Psoas muscle (tissue), 8 donors: ENCODE data around the gene PIP4P1. TPM values are rescaled to one million over a fixed set of nuclear protein-coding genes. Genes with fewer than 3 reads are reported as not detected.
A peak's percentile ranks its signal among the peaks of the same experiment; 100 is the strongest.

Experiments
- ATAC-seq, 4 donors: fragments of 200-7000 bp; cut with Tn5 transposase; one replicate each; pipeline ENCODE4 v1.9.1; 2020; ENCODE audit warnings: moderate library complexity in 3 of 4, mild to moderate bottlenecking in 2 of 4
- DNase-seq, 2 donors: peaks; one replicate each; pipeline ENCODE4 v3.0.0-alpha.2; 2020
- H3K27ac ChIP-seq: fragments of 200-600 bp; one replicate; pipeline ENCODE4 v1.8.0; 2022
- H3K27me3 ChIP-seq, 3 donors: fragments of 200-600 bp in 1 of 3; one replicate each; pipeline versions ENCODE4 v1.6.1 to v1.8.0; 2013 to 2022; ENCODE audit warnings: low read length in 2 of 3, mild to moderate bottlenecking in 2 of 3, moderate library complexity in 1 of 3; ENCODE audit not compliant: insufficient read depth in 3 of 3
- H3K36me3 ChIP-seq, 2 donors: fragments of 200-600 bp in 1 of 2; one replicate each; pipeline versions ENCODE4 v1.6.1 to v1.8.0; 2013 to 2022; ENCODE audit warnings: low read depth in 1 of 2, mild to moderate bottlenecking in 1 of 2, moderate library complexity in 1 of 2; ENCODE audit not compliant: insufficient read depth in 1 of 2
- H3K4me1 ChIP-seq: fragments of 200-600 bp; one replicate; pipeline ENCODE4 v1.8.0; 2022
- H3K4me3 ChIP-seq: fragments of 200-600 bp; one replicate; pipeline ENCODE4 v1.8.0; 2022; ENCODE audit warnings: mild to moderate bottlenecking
- H3K9me3 ChIP-seq: fragments of 200-600 bp; one replicate; pipeline ENCODE4 v1.8.0; 2022
- CTCF ChIP-seq: fragments of 200-600 bp; IDR thresholded peaks from one replicate; pipeline ENCODE4 v1.8.0; 2022; ENCODE audit warnings: antibody characterized with exemption
- whole genome bisulfite sequencing, 3 donors: extraction: QIAGEN DNeasy Blood & Tissue Kit; methylation state at CpG; one replicate each; pipeline versions ENCODE4 v1.1.6 to v1.1.7; 2013; 5-methylcytosine and 5-hydroxymethylcytosine counted together
- intact Hi-C, 2 donors: fragments of 100-400 bp; cut with DNase I; formaldehyde crosslinking; loops; one replicate each; pipeline versions ENCODE4 v1.11.0 to v1.14.2; 2022
- polyA plus RNA-seq, 3 donors: library from polyadenylated mRNA; stranded (reverse); fragments of 200-250 nt; gene quantifications; one replicate each; pipeline ENCODE4 v1.2.3, GENCODE V29; 2013
- total RNA-seq, 4 donors: library from RNA; stranded (reverse); fragmentation: NEBNext Ultra II Directional in 2 of 4; extraction: Animal tissue kit (Norgen Biotek cat#: 25700) in 2 of 4; gene quantifications; one replicate each; pipeline versions ENCODE4 v1.2.1 to v1.2.4, GENCODE V29; 2021 to 2023
- donor health status: healthy with polysubstance abuse.
- donor health status: DM: no; HTN: no; CAD: no; lungs with moderate emphysema.
- donor health status: Bipolar disorder and iron deficiency.
- donor health status: healthy.
- donor health status: DM: yes; HTN: yes; CAD: no.
- donor health status: DM: no; HTN: no; CAD: no.
- donor health status: DM: no; HTN: no; CAD: no.
- donor health status: DM: yes; HTN: yes; CAD: no.

Gene PIP4P1
- total and polyA plus RNA-seq, 7 donors: 15.6 to 56.5 (median 23.1) TPM

- no peak for TF ChIP-seq CTCF
- intact Hi-C loops: loop anchor here (5.0 kb wide), 1 partner anchor 62 kb away; no protein-coding TSS in a partner anchor
- Histone ChIP-seq H3K27me3 (no peaks in the 10 kb centered on the region), H3K4me1 (peaks cover 34% of the 10 kb centered on the region), H3K9me3 (no peaks in the 10 kb centered on the region), H3K27ac (peak overlapping the region; percentile 78), H3K4me3 (peak overlapping the region; percentile 4), H3K36me3 (peaks cover 6 to 43% of the 10 kb centered on the region in 2 donors)
- WGBS, 3 donors: 18 to 33% (median 29%) methylated on average over 2 of the region's 2 CpGs
- DNase-seq (no peak), ATAC-seq (peak; percentile 77 to 84 (median 80))
Observed at GRCh38 chr14:20409226-20409625, 52.0 kb downstream of the PIP4P1 start.

Other genes with a start within 250 kb of the PIP4P1 start
- gene OR11H6, start 237.7 kb downstream of the PIP4P1 start, total RNA-seq: not detected
- gene OR11H6, start 237.7 kb downstream of the PIP4P1 start, polyA plus RNA-seq: not detected
- gene OR11H7, start 232.5 kb downstream of the PIP4P1 start, total RNA-seq: not detected
- gene OR11H7, start 232.5 kb downstream of the PIP4P1 start, polyA plus RNA-seq: not detected
- not detected for gene OR11H4, start 222.1 kb downstream of the PIP4P1 start, total RNA-seq
- not detected for gene OR11H4, start 222.1 kb downstream of the PIP4P1 start, polyA plus RNA-seq
- 10 to 100 TPM in 1 of 4 donors, 1 to 10 TPM in 3; 4.2 to 10.4 (median 7.5) TPM for gene TTC5, start 155.5 kb downstream of the PIP4P1 start, total RNA-seq
- gene TTC5, start 155.5 kb downstream of the PIP4P1 start, polyA plus RNA-seq: 1 to 10 TPM; 3.2 to 7.6 (median 3.5) TPM
- 10 to 100 TPM; 11.9 to 37.0 (median 28.1) TPM for gene CCNB1IP1, start 128.2 kb downstream of the PIP4P1 start, total RNA-seq
- 10 to 100 TPM; 35.9 to 67.4 (median 46.0) TPM for gene CCNB1IP1, start 128.2 kb downstream of the PIP4P1 start, polyA plus RNA-seq
- gene PARP2, start 117.8 kb downstream of the PIP4P1 start, total RNA-seq: 10 to 100 TPM; 10.2 to 17.4 (median 14.7) TPM
- gene PARP2, start 117.8 kb downstream of the PIP4P1 start, polyA plus RNA-seq: 10 to 100 TPM; 14.5 to 30.1 (median 18.2) TPM
- 10 to 100 TPM; 14.7 to 44.8 (median 21.2) TPM for gene TEP1, start 47.9 kb downstream of the PIP4P1 start, total RNA-seq
- gene TEP1, start 47.9 kb downstream of the PIP4P1 start, polyA plus RNA-seq: 1 to 10 TPM; 4.2 to 6.8 (median 6.7) TPM
- gene KLHL33, start 25.3 kb downstream of the PIP4P1 start, total RNA-seq: 10 to 100 TPM in 2 of 4 donors, 1 to 10 TPM in 2; 2.3 to 19.5 (median 9.8) TPM
- gene KLHL33, start 25.3 kb downstream of the PIP4P1 start, polyA plus RNA-seq: 1 to 10 TPM in 2 of 3 donors, under 1 TPM in 1; 0.30 to 2.8 (median 1.3) TPM
- 10 to 100 TPM; 17.2 to 24.4 (median 18.6) TPM for gene OSGEP, start 6.6 kb downstream of the PIP4P1 start, total RNA-seq
- 10 to 100 TPM; 16.6 to 24.3 (median 18.2) TPM for gene OSGEP, start 6.6 kb downstream of the PIP4P1 start, polyA plus RNA-seq
- 10 to 100 TPM; 61.1 to 98.4 (median 85.8) TPM for gene APEX1, start 6.2 kb downstream of the PIP4P1 start, total RNA-seq
- gene APEX1, start 6.2 kb downstream of the PIP4P1 start, polyA plus RNA-seq: 100 to 1,000 TPM in 1 of 3 donors, 10 to 100 TPM in 2; 90.0 to 111 (median 99.3) TPM
- gene PNP, start 8.0 kb upstream of the PIP4P1 start, total RNA-seq: 10 to 100 TPM in 2 of 4 donors, 1 to 10 TPM in 2; 3.7 to 13.3 (median 7.3) TPM
- 10 to 100 TPM in 1 of 3 donors, 1 to 10 TPM in 2; 4.1 to 42.5 (median 6.0) TPM for gene PNP, start 8.0 kb upstream of the PIP4P1 start, polyA plus RNA-seq
- under 1 TPM in 2 of 4 donors, not detected in 2; 0.47 to 0.48 TPM for gene RNASE10, start 44.1 kb upstream of the PIP4P1 start, total RNA-seq
- gene RNASE10, start 44.1 kb upstream of the PIP4P1 start, polyA plus RNA-seq: under 1 TPM in 1 of 3 donors, not detected in 2; 0.03 TPM
- gene RNASE9, start 99.6 kb upstream of the PIP4P1 start, total RNA-seq: not detected
- not detected for gene RNASE9, start 99.6 kb upstream of the PIP4P1 start, polyA plus RNA-seq
- gene RNASE11, start 126.6 kb upstream of the PIP4P1 start, total RNA-seq: not detected
- not detected for gene RNASE11, start 126.6 kb upstream of the PIP4P1 start, polyA plus RNA-seq
- not detected for gene RNASE12, start 129.9 kb upstream of the PIP4P1 start, total RNA-seq
- gene RNASE12, start 129.9 kb upstream of the PIP4P1 start, polyA plus RNA-seq: not detected
- not detected for gene OR6S1, start 180.3 kb upstream of the PIP4P1 start, total RNA-seq
- not detected for gene OR6S1, start 180.3 kb upstream of the PIP4P1 start, polyA plus RNA-seq
- 10 to 100 TPM in 1 of 4 donors, 1 to 10 TPM in 2, under 1 TPM in 1; 0.77 to 11.1 (median 4.2) TPM for gene RNASE4, start 223.1 kb upstream of the PIP4P1 start, total RNA-seq
- 10 to 100 TPM in 1 of 3 donors, 1 to 10 TPM in 2; 7.6 to 10.7 (median 8.6) TPM for gene RNASE4, start 223.1 kb upstream of the PIP4P1 start, polyA plus RNA-seq
- gene ANG, start 227.3 kb upstream of the PIP4P1 start, total RNA-seq: 1 to 10 TPM; 1.3 to 6.5 (median 1.8) TPM
- gene ANG, start 227.3 kb upstream of the PIP4P1 start, polyA plus RNA-seq: 1 to 10 TPM; 3.5 to 4.8 (median 3.5) TPM